HepG2 (cell line): ENCODE measurements around the gene CCNYL1. TPM values are rescaled to one million over a fixed set of nuclear protein-coding genes. Genes with fewer than 3 reads are reported as not detected.
A peak's percentile ranks its signal among the peaks of the same experiment; 100 is the strongest.

Experiments used
- ARNT ChIP-seq: fragments of 450-650 bp; IDR thresholded peaks from 2 replicates; pipeline ENCODE4 v1.6.1; 2017
- CEBPB ChIP-seq: IDR thresholded peaks from 2 replicates; pipeline ENCODE4 v1.6.1; 2011; ENCODE audit warnings: low read depth, low read length, improper control_type of control experiment, borderline replicate concordance
- CHD4 ChIP-seq: fragments of 200-600 bp; sonication (generic); IDR thresholded peaks from 2 replicates; pipeline ENCODE4 v1.7.0; 2017; ENCODE audit warnings: mild to moderate bottlenecking, low read length, borderline replicate concordance
- FOXO1 ChIP-seq: sonication (generic); formaldehyde crosslinking; IDR thresholded peaks from 2 replicates; pipeline ENCODE4 v1.4.0; 2020; ENCODE audit warnings: missing genetic modification reagents
- MYNN ChIP-seq: sonication (generic); formaldehyde crosslinking; IDR thresholded peaks from 2 replicates; pipeline ENCODE4 v1.4.0; 2020; ENCODE audit warnings: mild to moderate bottlenecking, low read depth, missing genetic modification reagents
- NR2F2 ChIP-seq: IDR thresholded peaks from 2 replicates; pipeline ENCODE4 v1.6.1; 2012; ENCODE audit warnings: low read depth, inconsistent platforms, borderline replicate concordance
- PAWR ChIP-seq: sonication (generic); formaldehyde crosslinking; IDR thresholded peaks from 2 replicates; pipeline ENCODE4 v1.4.0; 2020; ENCODE audit warnings: missing genetic modification reagents, mild to moderate bottlenecking, borderline replicate concordance
- PITX1 ChIP-seq: sonication (generic); formaldehyde crosslinking; IDR thresholded peaks from 2 replicates; pipeline ENCODE4 v1.5.1; 2020; ENCODE audit warnings: mild to moderate bottlenecking, missing genetic modification reagents
- REPIN1 ChIP-seq: sonication (generic); formaldehyde crosslinking; IDR thresholded peaks from 2 replicates; pipeline ENCODE4 v1.8.0; 2022; ENCODE audit warnings: missing genetic modification reagents, low read depth, mild to moderate bottlenecking, borderline replicate concordance
- SMYD3 ChIP-seq: sonication (generic); formaldehyde crosslinking; IDR thresholded peaks from 2 replicates; pipeline ENCODE4 v1.8.1; 2023; ENCODE audit warnings: mild to moderate bottlenecking, missing genetic modification reagents
- ZBTB40 ChIP-seq, 2 experiments: fragments of 450-650 bp in 1 of 2; sonication (generic) in 1 of 2; formaldehyde crosslinking in 1 of 2; IDR thresholded peaks; 2 replicates each; pipeline versions ENCODE4 v1.6.1 to v1.8.0; 2016 to 2022; ENCODE audit warnings: antibody characterized with exemption in 1 of 2, mild to moderate bottlenecking in 1 of 2, missing genetic modification reagents in 1 of 2
- ZFP36L1 ChIP-seq: sonication (generic); formaldehyde crosslinking; IDR thresholded peaks from 2 replicates; pipeline ENCODE4 v1.8.0; 2022; ENCODE audit warnings: mild to moderate bottlenecking, missing genetic modification reagents, moderate library complexity
- ZNF33B ChIP-seq: sonication (generic); formaldehyde crosslinking; IDR thresholded peaks from 2 replicates; pipeline ENCODE4 v1.5.1; 2020; ENCODE audit warnings: mild to moderate bottlenecking, missing genetic modification reagents
- ZNF766 ChIP-seq: sonication (generic); formaldehyde crosslinking; IDR thresholded peaks from 2 replicates; pipeline ENCODE4 v1.5.0; 2020; ENCODE audit warnings: missing genetic modification reagents, borderline replicate concordance
- ZNF788 ChIP-seq: sonication (generic); formaldehyde crosslinking; IDR thresholded peaks from 2 replicates; pipeline ENCODE4 v1.5.0; 2020; ENCODE audit warnings: mild to moderate bottlenecking, missing genetic modification reagents, borderline replicate concordance
- polyA plus RNA-seq, 8 experiments: library from polyadenylated mRNA; depleted of rRNA in 3 of 8; stranded (reverse) in 7 of 8; unstranded in 1 of 8; fragments of >200 nt; fragmentation: Illumina TruSeq in 4 of 8; extraction: Trizol in 4 of 8; gene quantifications; 2 replicates each; pipeline versions ENCODE4 v1.2.1 to v1.2.3, GENCODE V29; 2011 to 2016; ENCODE audit warnings: low read depth in 4 of 8, missing spikeins in 1 of 8, mixed read lengths in 1 of 8; ENCODE audit not compliant: insufficient read depth in 1 of 8
- total RNA-seq, 5 experiments: library from RNA; depleted of rRNA; stranded (reverse); fragments of >200 nt; fragmentation: Illumina TruSeq; extraction: Trizol; gene quantifications; 2 replicates each; pipeline ENCODE4 v1.2.3, GENCODE V29; 2016; ENCODE audit warnings: low read depth in 1 of 5
- TF ChIP-seq, protein P1 (sequence below): sonication (generic); formaldehyde crosslinking; IDR thresholded peaks from 2 replicates; pipeline ENCODE4 v1.4.0; 2020; ENCODE audit warnings: missing genetic modification reagents, mild to moderate bottlenecking, borderline replicate concordance
- TF ChIP-seq, protein P2 (sequence below): sonication (generic); formaldehyde crosslinking; IDR thresholded peaks from 2 replicates; pipeline ENCODE4 v1.4.0; 2020; ENCODE audit warnings: missing genetic modification reagents

Gene CCNYL1
- total and polyA plus RNA-seq, 2 of the 13 experiments (the other 11 are each of a cell fraction or from before 2014, with no cell fraction given): 12.5 to 16.2 TPM

DNA sequence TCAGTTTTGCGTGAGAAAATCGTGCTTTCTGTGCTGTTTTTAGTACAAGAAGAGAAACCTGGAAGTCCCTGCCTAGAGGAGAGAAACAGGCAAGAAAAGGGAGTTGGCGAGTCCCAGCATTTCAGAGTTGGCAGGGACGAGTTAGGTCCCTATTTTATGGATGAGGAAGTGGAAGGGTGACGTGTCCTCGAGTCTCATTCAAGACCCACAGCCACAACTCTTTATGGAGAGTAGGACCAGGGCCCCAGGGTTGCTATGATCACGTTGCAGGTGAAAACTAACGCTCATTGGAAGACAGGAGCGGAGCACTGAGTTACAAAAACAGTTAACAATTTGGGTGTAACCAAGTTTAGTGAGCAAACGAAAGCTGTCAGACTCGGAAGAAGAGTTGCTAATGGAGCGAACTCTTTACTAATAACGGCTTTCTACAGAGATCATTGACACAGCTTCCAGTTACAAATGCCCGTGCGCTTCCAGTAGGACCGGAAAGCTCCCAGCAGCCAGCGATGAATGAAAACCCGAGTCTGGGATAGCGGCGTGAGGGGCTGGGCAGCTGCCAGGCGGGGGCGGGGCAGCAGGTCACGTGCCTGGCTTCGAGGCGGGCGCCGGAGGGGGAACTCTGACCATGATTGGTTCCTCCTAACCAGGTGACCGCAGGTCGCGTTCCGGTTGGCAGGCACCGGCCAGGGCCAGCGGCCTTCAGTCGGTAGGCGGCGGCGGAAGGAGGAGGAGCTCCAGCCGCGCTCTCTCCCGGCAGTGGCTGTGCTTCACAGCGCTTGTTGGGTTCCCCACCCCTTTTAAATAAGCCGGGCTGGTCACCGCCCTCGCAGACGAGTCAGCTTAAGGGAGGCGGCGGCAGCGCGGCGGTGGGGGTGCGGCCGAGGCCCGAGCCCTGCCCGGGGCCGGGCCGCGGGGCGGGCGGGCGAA is at the start of gene CCNYL1 (continued):
- TF ChIP-seq CEBPB (no peak), ZBTB40 (IDR thresholded peaks at IDR 0.05) (no peak), ZBTB40 (CRISPR knock-in tag; IDR thresholded peaks at IDR 0.05) (no peak; the same call in 1 of the 2 replicates), ARNT (no peak), ZNF766 (CRISPR knock-in tag) (no peak), PITX1 (peak; percentile 40; the same call in 1 of the 2 replicates), MYNN (CRISPR knock-in tag) (no peak), FOXO1 (CRISPR knock-in tag) (no peak; the same call in 1 of the 2 replicates), ZNF788 (CRISPR knock-in tag) (peak; percentile 21; the same call in 1 of the 2 replicates), ZNF33B (CRISPR knock-in tag) (peak; percentile 32; the same call in 1 of the 2 replicates), CHD4 (peak; percentile 60; the same call in 1 of the 2 replicates), ZFP36L1 (CRISPR knock-in tag) (no peak), SMYD3 (CRISPR knock-in tag) (peak; percentile 73; the same call in 1 of the 2 replicates), PAWR (CRISPR knock-in tag) (0 out of 2 replicates have a peak, but pooled peaks have one; percentile 27), NR2F2 (no peak), REPIN1 (CRISPR knock-in tag) (0 out of 2 replicates have a peak, but pooled peaks have one; percentile 35)
- TF ChIP-seq, protein P1, sequence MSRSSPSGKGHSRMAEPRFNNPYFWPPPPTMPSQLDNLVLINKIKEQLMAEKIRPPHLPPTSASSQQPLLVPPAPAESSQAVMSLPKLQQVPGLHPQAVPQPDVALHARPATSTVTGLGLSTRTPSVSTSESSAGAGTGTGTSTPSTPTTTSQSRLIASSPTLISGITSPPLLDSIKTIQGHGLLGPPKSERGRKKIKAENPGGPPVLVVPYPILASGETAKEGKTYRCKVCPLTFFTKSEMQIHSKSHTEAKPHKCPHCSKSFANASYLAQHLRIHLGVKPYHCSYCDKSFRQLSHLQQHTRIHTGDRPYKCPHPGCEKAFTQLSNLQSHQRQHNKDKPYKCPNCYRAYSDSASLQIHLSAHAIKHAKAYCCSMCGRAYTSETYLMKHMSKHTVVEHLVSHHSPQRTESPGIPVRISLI: no peak
- TF ChIP-seq, protein P2, sequence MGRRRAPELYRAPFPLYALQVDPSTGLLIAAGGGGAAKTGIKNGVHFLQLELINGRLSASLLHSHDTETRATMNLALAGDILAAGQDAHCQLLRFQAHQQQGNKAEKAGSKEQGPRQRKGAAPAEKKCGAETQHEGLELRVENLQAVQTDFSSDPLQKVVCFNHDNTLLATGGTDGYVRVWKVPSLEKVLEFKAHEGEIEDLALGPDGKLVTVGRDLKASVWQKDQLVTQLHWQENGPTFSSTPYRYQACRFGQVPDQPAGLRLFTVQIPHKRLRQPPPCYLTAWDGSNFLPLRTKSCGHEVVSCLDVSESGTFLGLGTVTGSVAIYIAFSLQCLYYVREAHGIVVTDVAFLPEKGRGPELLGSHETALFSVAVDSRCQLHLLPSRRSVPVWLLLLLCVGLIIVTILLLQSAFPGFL (CRISPR knock-in tag): no peak
